OCI-LY7 (cell line): ENCODE data around the gene MEI4.

Source experiments
- CTCF ChIP-seq: fragments of 200-600 bp; sonication (generic); conservative IDR thresholded peaks from 2 replicates; pipeline ENCODE4 v1.5.1; 2014; ENCODE audit warnings: mild to moderate bottlenecking, antibody characterized with exemption, low read length, moderate library complexity, mixed read lengths
- EZH2phosphoT487 ChIP-seq: fragments of 200-600 bp; sonication (generic); IDR thresholded peaks from 2 replicates; pipeline ENCODE4 v1.6.1; 2018; ENCODE audit warnings: low read depth, borderline replicate concordance, mild to moderate bottlenecking, mixed run types, antibody characterized with exemption, low read length, moderate library complexity, mixed read lengths

GRCh38 chr6:77633471-77633870 is 19.4 kb upstream of the MEI4 start:
- TF ChIP-seq CTCF: no peak
- TF ChIP-seq EZH2phosphoT487: no peak
